OCI-LY1 (cell line): ENCODE data around the gene ITSN2.

Experiments
- CTCF ChIP-seq: fragments of 200-600 bp; sonication (generic), shearing (Covaris generic); IDR thresholded peaks from 2 replicates; pipeline ENCODE4 v1.5.1; 2017; ENCODE audit warnings: mild to moderate bottlenecking, antibody characterized with exemption, low read length, moderate library complexity, mixed read lengths
- EZH2 ChIP-seq: fragments of 200-600 bp; sonication (generic), shearing (Covaris generic); IDR thresholded peaks from 2 replicates; pipeline ENCODE4 v1.8.0; 2017; ENCODE audit warnings: borderline replicate concordance, mixed run types, mild to moderate bottlenecking, antibody characterized with exemption, low read length, moderate library complexity, mixed read lengths

- TF ChIP-seq CTCF (no peak), EZH2 (no peak)
Measured at GRCh38 chr2:24261441-24261840, 98.9 kb downstream of the ITSN2 start.
